Measurements from ENCODE around the gene AUNIP.

The AUNIP gene

GRCh38 chr1:25813734-25814471 is 45.4 kb downstream of the AUNIP start:
- no peaks in the 10 kb centered on the region for H3F3A ChIP-seq (ENCODE audit: insufficient read depth)
- no peak overlapping the region for H3K4me3 ChIP-seq (ENCODE audit: insufficient read depth, low read length, poor library complexity, severe bottlenecking)
- TF ChIP-seq EZH2phosphoT487 (conservative IDR thresholded peaks at IDR 0.05; ENCODE audit: low read length) (no peak), CTCF (IDR thresholded peaks at IDR 0.05; ENCODE audit: insufficient read depth, low read length, poor library complexity, severe bottlenecking) (no peak)
- no peaks in the 10 kb centered on the region for H3K9me2 ChIP-seq (replicated peaks; ENCODE audit: insufficient read depth, low read length)
- H3K9ac ChIP-seq (ENCODE audit: low read length): no peak overlapping the region
- no peaks in the 10 kb centered on the region for H3K79me2 ChIP-seq (ENCODE audit: insufficient read depth, low read length)
- no peaks in the 10 kb centered on the region for H3K27me3 ChIP-seq (ENCODE audit: low read length)
- no peak overlapping the region for H2AFZ ChIP-seq (ENCODE audit: low read depth, low read length, severe bottlenecking)
- no peaks in the 10 kb centered on the region for H3K36me3 ChIP-seq (ENCODE audit: low read length)
- H4K20me1 ChIP-seq (ENCODE audit: low read depth, low read length): no peaks in the 10 kb centered on the region
- no peak overlapping the region for H3K4me2 ChIP-seq (ENCODE audit: low read depth, low read length, poor library complexity, severe bottlenecking)
- no peak overlapping the region for H3K27ac ChIP-seq (ENCODE audit: low read depth, low read length)
- no peaks in the 10 kb centered on the region for H3K9me3 ChIP-seq (ENCODE audit: insufficient read depth, low read length)

DNA sequence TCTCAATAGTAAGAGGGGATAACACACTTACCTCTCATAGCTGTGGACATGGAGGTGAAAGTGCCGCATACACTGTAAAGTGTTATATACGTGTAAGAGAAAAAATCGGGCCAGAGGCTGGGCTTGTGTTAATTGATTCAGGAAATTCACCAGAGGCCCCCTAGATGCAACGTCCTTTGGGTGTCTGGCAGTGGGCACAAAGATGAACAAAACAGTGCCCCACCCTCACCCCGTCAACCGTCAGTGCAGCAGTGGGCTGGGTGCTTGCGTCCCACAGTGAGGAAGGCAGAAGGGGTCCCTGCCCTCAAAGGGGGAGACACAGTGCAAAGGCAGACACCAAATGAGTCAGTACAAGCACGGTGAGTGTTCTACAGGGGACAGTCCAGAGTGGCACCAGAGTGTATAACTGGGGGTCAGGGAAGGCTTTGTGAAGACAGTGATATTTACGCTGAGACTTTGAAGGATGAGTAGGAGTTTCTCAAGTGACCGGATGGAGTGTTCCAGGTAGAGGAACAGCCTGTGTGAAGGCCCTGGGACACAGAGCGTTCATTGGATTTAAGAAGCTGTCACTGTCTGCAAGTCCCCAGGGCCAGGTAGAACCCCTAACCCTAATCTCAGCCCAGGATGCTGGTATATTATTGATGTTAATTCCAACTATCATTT is 46.1 kb downstream of the AUNIP start:
- Histone ChIP-seq H3K9ac (ENCODE audit: low read length) (no peak overlapping the region), H3K36me3 (ENCODE audit: low read length) (no peaks in the 10 kb centered on the region), H3K27me3 (ENCODE audit: low read length) (no peaks in the 10 kb centered on the region), H3K4me2 (ENCODE audit: low read depth, low read length, poor library complexity, severe bottlenecking) (no peak overlapping the region), H2AFZ (ENCODE audit: low read depth, low read length, severe bottlenecking) (no peak overlapping the region), H3K9me2 (replicated peaks; ENCODE audit: insufficient read depth, low read length) (no peaks in the 10 kb centered on the region), H3F3A (ENCODE audit: insufficient read depth) (no peaks in the 10 kb centered on the region), H4K20me1 (ENCODE audit: low read depth, low read length) (no peaks in the 10 kb centered on the region), H3K79me2 (ENCODE audit: insufficient read depth, low read length) (no peaks in the 10 kb centered on the region), H3K4me3 (ENCODE audit: insufficient read depth, low read length, poor library complexity, severe bottlenecking) (no peak overlapping the region), H3K9me3 (ENCODE audit: insufficient read depth, low read length) (no peaks in the 10 kb centered on the region), H3K27ac (ENCODE audit: low read depth, low read length) (no peak overlapping the region)
- TF ChIP-seq EZH2phosphoT487 (conservative IDR thresholded peaks at IDR 0.05; ENCODE audit: low read length) (no peak), CTCF (IDR thresholded peaks at IDR 0.05; ENCODE audit: insufficient read depth, low read length, poor library complexity, severe bottlenecking) (no peak)

DNA sequence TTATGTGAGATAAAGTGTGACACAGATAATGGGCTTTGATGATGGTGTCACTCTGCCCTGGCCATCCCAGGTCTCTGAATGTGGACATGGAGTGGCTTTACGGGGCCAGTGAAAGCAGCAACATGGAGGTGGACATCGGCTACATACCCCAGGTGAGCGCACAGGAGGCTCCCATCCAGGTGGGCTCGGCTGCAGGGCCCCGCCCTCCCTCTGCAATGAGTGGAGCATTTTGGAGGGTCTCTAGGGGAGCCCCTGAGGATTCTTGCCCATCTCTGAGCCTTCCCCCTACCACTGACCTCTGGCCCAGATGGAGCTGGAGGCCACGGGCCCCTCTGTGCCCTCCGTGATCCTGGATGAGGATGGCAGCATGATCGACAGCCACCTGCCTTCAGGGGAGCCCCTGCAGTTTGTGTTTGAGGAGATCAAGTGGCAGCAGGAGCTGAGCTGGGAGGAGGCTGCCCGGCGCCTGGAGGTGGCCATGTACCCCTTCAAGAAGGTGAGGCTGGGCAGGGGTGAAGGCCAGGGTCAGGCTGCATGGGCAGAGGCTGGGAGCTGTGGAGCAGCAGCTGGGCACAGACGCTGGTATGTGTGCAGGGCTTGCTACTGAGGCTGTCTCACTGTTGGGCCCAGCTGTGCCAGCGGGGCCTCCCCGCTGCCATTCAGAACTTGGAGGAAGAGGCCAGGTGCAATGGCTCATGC is 47.7 kb downstream of the AUNIP start:
- H3K4me3 ChIP-seq (ENCODE audit: insufficient read depth, low read length, poor library complexity, severe bottlenecking): no peak overlapping the region
- no peak overlapping the region for H2AFZ ChIP-seq (ENCODE audit: low read depth, low read length, severe bottlenecking)
- no peak overlapping the region for H3K9ac ChIP-seq (ENCODE audit: low read length)
- no peak for TF ChIP-seq CTCF (IDR thresholded peaks at IDR 0.05; ENCODE audit: insufficient read depth, low read length, poor library complexity, severe bottlenecking)
- TF ChIP-seq EZH2phosphoT487 (conservative IDR thresholded peaks at IDR 0.05; ENCODE audit: low read length): no peak
- H3K27me3 ChIP-seq (ENCODE audit: low read length): no peaks in the 10 kb centered on the region
- no peaks in the 10 kb centered on the region for H3K9me2 ChIP-seq (replicated peaks; ENCODE audit: insufficient read depth, low read length)
- no peaks in the 10 kb centered on the region for H3F3A ChIP-seq (ENCODE audit: insufficient read depth)
- no peaks in the 10 kb centered on the region for H3K79me2 ChIP-seq (ENCODE audit: insufficient read depth, low read length)
- H3K9me3 ChIP-seq (ENCODE audit: insufficient read depth, low read length): no peaks in the 10 kb centered on the region
- H3K27ac ChIP-seq (ENCODE audit: low read depth, low read length): no peak overlapping the region
- no peaks in the 10 kb centered on the region for H3K36me3 ChIP-seq (ENCODE audit: low read length)
- no peak overlapping the region for H3K4me2 ChIP-seq (ENCODE audit: low read depth, low read length, poor library complexity, severe bottlenecking)
- H4K20me1 ChIP-seq (ENCODE audit: low read depth, low read length): no peaks in the 10 kb centered on the region
